Amygdala (tissue), 56 donors: ENCODE data around the gene MYMK.

Experiments
- DNase-seq, 56 donors: peaks; one replicate each; lab custom pipeline; 2025; lab: John Stamatoyannopoulos, UW

Gene MYMK

GRCh38 chr9:133507246-133507965, 17.4 kb downstream of the MYMK start:
- no peak for DNase-seq

GRCh38 chr9:133506653-133507038, 18.1 kb downstream of the MYMK start:
- DNase-seq, result no peak

- DNase-seq, result no peak
Measured at GRCh38 chr9:133505901-133506652, 18.7 kb downstream of the MYMK start.

GRCh38 chr9:133505186-133505830, 19.5 kb downstream of the MYMK start:
- DNase-seq, result no peak

- DNase-seq, result no peak
Measured at GRCh38 chr9:133502112-133502511, 22.6 kb downstream of the MYMK start.

- DNase-seq, result no peak
Measured at GRCh38 chr9:133499892-133500270, 24.9 kb downstream of the MYMK start.

GRCh38 chr9:133499132-133499891, 25.4 kb downstream of the MYMK start:
- no peak for DNase-seq

- no peak for DNase-seq
Measured at GRCh38 chr9:133496861-133497842, 27.6 kb downstream of the MYMK start.

GRCh38 chr9:133495327-133496293, 29.1 kb downstream of the MYMK start:
- no peak for DNase-seq

GRCh38 chr9:133494636-133495326, 30.0 kb downstream of the MYMK start:
- no peak for DNase-seq

GRCh38 chr9:133493845-133494540, 30.8 kb downstream of the MYMK start:
- no peak for DNase-seq

GRCh38 chr9:133493428-133493827, 31.3 kb downstream of the MYMK start:
- no peak for DNase-seq

GRCh38 chr9:133492061-133493021, 32.4 kb downstream of the MYMK start:
- DNase-seq, result no peak

- no peak for DNase-seq
Measured at GRCh38 chr9:133491656-133491925, 33.2 kb downstream of the MYMK start.

GRCh38 chr9:133490865-133491655, 33.7 kb downstream of the MYMK start:
- DNase-seq, result no peak
